HG03159 (cell line): Measurements from ENCODE around the gene CTSW.
A peak's percentile ranks its signal among the peaks of the same experiment; 100 is the strongest.
"Not testable (repeated sequence)": the region's sequence is repeated elsewhere in the genome, so short reads cannot be mapped to it uniquely, and the experiment has no call there.

Experiments used
- ATAC-seq: cut with Tn5 transposase; IDR thresholded peaks from one replicate; pipeline ENCODE4 v1.9.1; 2021; ENCODE audit warnings: mild to moderate bottlenecking, moderate library complexity; ENCODE audit not compliant: unreplicated experiment

The CTSW gene

GRCh38 chr11:65879617-65880016, at the start of gene CTSW:
TSS of gene CTSW (plus strand) at chr11:65879837. CDS start at chr11:65879855, 18 bp downstream.
- ATAC-seq = no peak

- ATAC-seq = not testable (repeated sequence)
These were observed 47.4 kb upstream of the CTSW start for GRCh38 chr11:65832231-65832630.

- peak; percentile 97 for ATAC-seq
These were observed 46.2 kb upstream of the CTSW start, which contains the start of gene SNX32 for GRCh38 chr11:65833297-65834030. TSS of gene SNX32 (plus strand) at chr11:65833963. CDS start at chr11:65834066, 103 bp downstream.

GRCh38 chr11:65834202-65834601, 45.4 kb upstream of the CTSW start:
- no peak for ATAC-seq

GRCh38 chr11:65842144-65842543, 37.5 kb upstream of the CTSW start:
- no peak for ATAC-seq

GRCh38 chr11:65843811-65844210, 35.8 kb upstream of the CTSW start:
- ATAC-seq = no peak

- ATAC-seq = no peak
These were observed 35.3 kb upstream of the CTSW start for GRCh38 chr11:65844231-65844872.

- ATAC-seq = no peak
These were observed 31.9 kb upstream of the CTSW start for GRCh38 chr11:65847746-65848145.

GRCh38 chr11:65848693-65849092, 30.9 kb upstream of the CTSW start:
- not testable (repeated sequence) for ATAC-seq

- no peak for ATAC-seq
These were observed 30.3 kb upstream of the CTSW start for GRCh38 chr11:65849366-65849765.

GRCh38 chr11:65849771-65850216, 29.8 kb upstream of the CTSW start:
- ATAC-seq = no peak

GRCh38 chr11:65850217-65851082, 29.2 kb upstream of the CTSW start:
- no peak for ATAC-seq

- ATAC-seq = no peak
These were observed 28.5 kb upstream of the CTSW start for GRCh38 chr11:65851083-65851579.

GRCh38 chr11:65851811-65852507, 27.7 kb upstream of the CTSW start:
- no peak for ATAC-seq

GRCh38 chr11:65852508-65853245, 27.0 kb upstream of the CTSW start:
- no peak for ATAC-seq

GRCh38 chr11:65853246-65853979, 26.2 kb upstream of the CTSW start:
- no peak for ATAC-seq

GRCh38 chr11:65854161-65854592, 25.5 kb upstream of the CTSW start:
- no peak for ATAC-seq

- no peak for ATAC-seq
These were observed 24.5 kb upstream of the CTSW start for GRCh38 chr11:65854852-65855837.
